ENCODE data around the gene SLC9A8.
A peak's percentile ranks its signal among the peaks of the same experiment; 100 is the strongest.
"Not testable (repeated sequence)": the region's sequence is repeated elsewhere in the genome, so short reads cannot be mapped to it uniquely, and the experiment has no call there.

Gene SLC9A8

GRCh38 chr20:49783021-49783995 lies 29.3 kb upstream of the SLC9A8 start:
- not testable (repeated sequence) for ATAC-seq (ENCODE audit: low read depth); H3K27ac Mint-ChIP-seq; H3K9me3 Mint-ChIP-seq; H3K36me3 Mint-ChIP-seq; DNase-seq (ENCODE audit: low spot score in 2 of 2); H3K27me3 Mint-ChIP-seq; H3K4me3 Mint-ChIP-seq
- peaks cover 28% of the 10 kb centered on the region for H3K4me1 Mint-ChIP-seq

- Mint-ChIP-seq H3K4me3 (no peak overlapping the region), H3K4me1 (peaks cover 32% of the 10 kb centered on the region), H3K27ac (peak overlapping the region; percentile 91), H3K27me3 (no peaks in the 10 kb centered on the region), H3K36me3 (no peaks in the 10 kb centered on the region), H3K9me3 (no peaks in the 10 kb centered on the region)
- ATAC-seq (ENCODE audit: low read depth) (no peak), DNase-seq (ENCODE audit: low spot score in 2 of 2) (no peak)
Measured at GRCh38 chr20:49784291-49784690, 28.3 kb upstream of the SLC9A8 start.

- DNase-seq (ENCODE audit: low spot score in 2 of 2) (no peak), ATAC-seq (ENCODE audit: low read depth) (peak; percentile 37)
- Mint-ChIP-seq H3K4me3 (peak overlapping the region; percentile 87), H3K9me3 (no peaks in the 10 kb centered on the region), H3K36me3 (no peaks in the 10 kb centered on the region), H3K4me1 (peaks cover 38% of the 10 kb centered on the region), H3K27ac (peak overlapping the region; percentile 91), H3K27me3 (no peaks in the 10 kb centered on the region)
Measured at GRCh38 chr20:49785149-49785851, 27.3 kb upstream of the SLC9A8 start.

- Mint-ChIP-seq H3K9me3 (no peaks in the 10 kb centered on the region), H3K27ac (peak overlapping the region; percentile 91), H3K27me3 (no peaks in the 10 kb centered on the region), H3K4me3 (peak overlapping the region; percentile 87), H3K4me1 (peaks cover 40% of the 10 kb centered on the region), H3K36me3 (no peaks in the 10 kb centered on the region)
- ATAC-seq (ENCODE audit: low read depth) (peak; percentile 74), DNase-seq (ENCODE audit: low spot score in 2 of 2) (peak; percentile 24 to 26)
Measured at GRCh38 chr20:49785852-49786175, 26.8 kb upstream of the SLC9A8 start.

GRCh38 chr20:49786196-49786595 lies 26.4 kb upstream of the SLC9A8 start:
- H3K27me3 Mint-ChIP-seq = no peaks in the 10 kb centered on the region
- H3K27ac Mint-ChIP-seq = peak overlapping the region; percentile 91
- DNase-seq (ENCODE audit: low spot score in 2 of 2) = no peak
- H3K9me3 Mint-ChIP-seq = no peaks in the 10 kb centered on the region
- H3K4me1 Mint-ChIP-seq = peaks cover 41% of the 10 kb centered on the region
- peak overlapping the region; percentile 87 for H3K4me3 Mint-ChIP-seq
- H3K36me3 Mint-ChIP-seq = no peaks in the 10 kb centered on the region
- peak; percentile 80 for ATAC-seq (ENCODE audit: low read depth)

- Mint-ChIP-seq H3K4me3 (no peak overlapping the region), H3K27me3 (no peaks in the 10 kb centered on the region)
Measured at GRCh38 chr20:49786668-49787370, 25.8 kb upstream of the SLC9A8 start.

GRCh38 chr20:49787371-49788357 lies 25.0 kb upstream of the SLC9A8 start:
- no peak for DNase-seq (ENCODE audit: low spot score in 2 of 2)
- H3K27ac Mint-ChIP-seq = no peak overlapping the region
- ATAC-seq (ENCODE audit: low read depth) = no peak
- no peaks in the 10 kb centered on the region for H3K9me3 Mint-ChIP-seq
- H3K27me3 Mint-ChIP-seq = no peaks in the 10 kb centered on the region
- H3K4me3 Mint-ChIP-seq = no peak overlapping the region
- H3K36me3 Mint-ChIP-seq = no peaks in the 10 kb centered on the region
- H3K4me1 Mint-ChIP-seq = peaks cover 47% of the 10 kb centered on the region

More at GRCh38 chr20:49786668-49787370, 25.8 kb upstream of the SLC9A8 start:
- no peak for ATAC-seq (ENCODE audit: low read depth)
- no peak for DNase-seq (ENCODE audit: low spot score in 2 of 2)
- H3K27ac Mint-ChIP-seq = peak overlapping the region; percentile 91
- H3K9me3 Mint-ChIP-seq = no peaks in the 10 kb centered on the region
- no peaks in the 10 kb centered on the region for H3K36me3 Mint-ChIP-seq
- H3K4me1 Mint-ChIP-seq = peaks cover 43% of the 10 kb centered on the region

GRCh38 chr20:49790077-49790798 lies 22.4 kb upstream of the SLC9A8 start:
- DNase-seq (ENCODE audit: low spot score in 2 of 2) (no peak), ATAC-seq (ENCODE audit: low read depth) (no peak)
- Mint-ChIP-seq H3K27ac (no peak overlapping the region), H3K27me3 (no peaks in the 10 kb centered on the region), H3K36me3 (no peaks in the 10 kb centered on the region), H3K4me1 (peaks cover 57% of the 10 kb centered on the region), H3K4me3 (no peak overlapping the region), H3K9me3 (no peaks in the 10 kb centered on the region)

GRCh38 chr20:49791165-49791564 lies 21.5 kb upstream of the SLC9A8 start:
- Mint-ChIP-seq H3K27ac (no peak overlapping the region), H3K4me3 (no peak overlapping the region), H3K36me3 (no peaks in the 10 kb centered on the region), H3K27me3 (no peaks in the 10 kb centered on the region), H3K9me3 (no peaks in the 10 kb centered on the region), H3K4me1 (peaks cover 48% of the 10 kb centered on the region)
- DNase-seq (ENCODE audit: low spot score in 2 of 2) (no peak), ATAC-seq (ENCODE audit: low read depth) (no peak)

- DNase-seq (ENCODE audit: low spot score in 2 of 2) (no peak), ATAC-seq (ENCODE audit: low read depth) (no peak)
- Mint-ChIP-seq H3K36me3 (no peaks in the 10 kb centered on the region), H3K27me3 (no peaks in the 10 kb centered on the region), H3K4me3 (no peak overlapping the region), H3K4me1 (peaks cover 44% of the 10 kb centered on the region), H3K9me3 (no peaks in the 10 kb centered on the region), H3K27ac (peak overlapping the region; percentile 36)
Measured at GRCh38 chr20:49792006-49792405, 20.6 kb upstream of the SLC9A8 start.

GRCh38 chr20:49792611-49793010 lies 20.0 kb upstream of the SLC9A8 start:
- Mint-ChIP-seq H3K36me3 (no peaks in the 10 kb centered on the region), H3K4me1 (peaks cover 41% of the 10 kb centered on the region), H3K9me3 (no peaks in the 10 kb centered on the region), H3K27me3 (no peaks in the 10 kb centered on the region), H3K4me3 (no peak overlapping the region), H3K27ac (no peak overlapping the region)
- ATAC-seq (ENCODE audit: low read depth) (no peak), DNase-seq (ENCODE audit: low spot score in 2 of 2) (no peak)

GRCh38 chr20:49794336-49795134 lies 18.1 kb upstream of the SLC9A8 start:
- Mint-ChIP-seq H3K36me3 (no peaks in the 10 kb centered on the region), H3K27me3 (no peaks in the 10 kb centered on the region), H3K9me3 (no peaks in the 10 kb centered on the region), H3K27ac (no peak overlapping the region), H3K4me1 (peaks cover 32% of the 10 kb centered on the region), H3K4me3 (no peak overlapping the region)
- ATAC-seq (ENCODE audit: low read depth) = no peak
- no peak for DNase-seq (ENCODE audit: low spot score in 2 of 2)
